GM20000 (cell line): ENCODE data around the gene ATE1.
A peak's percentile ranks its signal among the peaks of the same experiment; 100 is the strongest.

Source experiments
- DNase-seq: peaks from one replicate; pipeline ENCODE4 v3.0.0; 2012; ENCODE audit warnings: low spot score
- TF ChIP-seq, protein P1 (sequence below): IDR thresholded peaks from 2 replicates; pipeline ENCODE4 v1.5.1; 2012; ENCODE audit warnings: mild to moderate bottlenecking, control low read depth; ENCODE audit errors: extremely low read depth, missing control alignments

The ATE1 gene

GRCh38 chr10:121911421-121911697 lies 16.5 kb downstream of the ATE1 start:
- DNase-seq, result no peak
- TF ChIP-seq, protein P1, sequence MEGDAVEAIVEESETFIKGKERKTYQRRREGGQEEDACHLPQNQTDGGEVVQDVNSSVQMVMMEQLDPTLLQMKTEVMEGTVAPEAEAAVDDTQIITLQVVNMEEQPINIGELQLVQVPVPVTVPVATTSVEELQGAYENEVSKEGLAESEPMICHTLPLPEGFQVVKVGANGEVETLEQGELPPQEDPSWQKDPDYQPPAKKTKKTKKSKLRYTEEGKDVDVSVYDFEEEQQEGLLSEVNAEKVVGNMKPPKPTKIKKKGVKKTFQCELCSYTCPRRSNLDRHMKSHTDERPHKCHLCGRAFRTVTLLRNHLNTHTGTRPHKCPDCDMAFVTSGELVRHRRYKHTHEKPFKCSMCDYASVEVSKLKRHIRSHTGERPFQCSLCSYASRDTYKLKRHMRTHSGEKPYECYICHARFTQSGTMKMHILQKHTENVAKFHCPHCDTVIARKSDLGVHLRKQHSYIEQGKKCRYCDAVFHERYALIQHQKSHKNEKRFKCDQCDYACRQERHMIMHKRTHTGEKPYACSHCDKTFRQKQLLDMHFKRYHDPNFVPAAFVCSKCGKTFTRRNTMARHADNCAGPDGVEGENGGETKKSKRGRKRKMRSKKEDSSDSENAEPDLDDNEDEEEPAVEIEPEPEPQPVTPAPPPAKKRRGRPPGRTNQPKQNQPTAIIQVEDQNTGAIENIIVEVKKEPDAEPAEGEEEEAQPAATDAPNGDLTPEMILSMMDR, result no peak

- peak; percentile 28 for DNase-seq
- TF ChIP-seq, protein P1, result no peak
These were observed 17.0 kb downstream of the ATE1 start for GRCh38 chr10:121910673-121911420.

DNA sequence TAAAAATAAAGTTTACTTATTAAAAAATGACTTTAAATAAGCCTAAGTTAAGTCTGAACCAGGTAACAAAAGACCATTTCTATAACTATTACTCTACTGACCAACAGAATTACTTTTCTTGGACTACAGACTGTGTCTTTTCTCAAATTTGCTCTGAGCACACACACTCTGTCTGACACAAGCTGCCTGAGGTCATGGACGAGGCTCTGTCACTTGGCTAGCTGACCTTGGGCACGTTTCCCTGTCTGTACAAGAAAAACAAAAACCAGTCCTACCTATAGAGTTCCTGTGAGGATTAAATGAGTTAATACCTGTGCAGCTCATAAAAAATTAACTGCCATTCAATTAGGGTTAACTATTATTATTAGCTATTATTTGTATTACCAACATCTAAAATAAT lies 22.9 kb downstream of the ATE1 start:
- TF ChIP-seq, protein P1, result no peak

GRCh38 chr10:121900443-121901174 lies 27.2 kb downstream of the ATE1 start:
- DNase-seq, result peak; percentile 55
- TF ChIP-seq, protein P1, result peak; percentile 12

More for the DNA sequence above, 22.9 kb downstream of the ATE1 start:
- DNase-seq, result no peak

- TF ChIP-seq, protein P1, result no peak
- DNase-seq, result no peak
These were observed 28.1 kb downstream of the ATE1 start for GRCh38 chr10:121899727-121900126.

- TF ChIP-seq, protein P1, result no peak
- no peak for DNase-seq
These were observed 36.7 kb downstream of the ATE1 start for GRCh38 chr10:121891103-121891502.

DNA sequence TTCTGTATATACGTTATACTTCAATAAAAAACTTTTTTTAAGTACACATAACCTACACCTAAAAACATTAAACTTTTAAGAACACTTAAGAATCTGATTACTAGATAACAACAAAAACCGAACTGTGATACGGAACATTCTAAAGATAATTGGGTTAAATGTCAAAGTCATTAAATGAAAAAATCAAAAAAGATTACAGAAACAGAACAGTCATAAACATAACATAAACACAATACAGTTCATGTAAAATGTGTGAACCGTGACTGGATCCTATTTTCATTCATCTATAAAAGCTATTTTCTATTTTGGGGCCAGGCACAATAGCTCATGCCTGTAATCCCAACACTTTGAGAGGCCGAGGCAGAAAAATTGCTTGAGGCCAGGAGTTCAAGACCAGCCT lies 38.6 kb downstream of the ATE1 start:
- TF ChIP-seq, protein P1, result no peak
- DNase-seq, result no peak
